AG04450 (cell line): Measurements from ENCODE around the gene ALDH1L2. TPM values are rescaled to one million over a fixed set of nuclear protein-coding genes. Genes with fewer than 3 reads are reported as not detected.

ENCODE experiments used
- CTCF ChIA-PET: fragments of 300-600, 350-600 bp; formaldehyde crosslinking; extraction: SDS; loops from one replicate; lab custom pipeline; 2022; ENCODE audit warnings: antibody characterized with exemption, inconsistent platforms; lab: Charles Lee
- POLR2A ChIA-PET: fragments of 350-600 bp; formaldehyde crosslinking; extraction: SDS; loops from one replicate; lab custom pipeline; 2021; ENCODE audit warnings: antibody characterized with exemption, inconsistent platforms; lab: Yijun Ruan, JAX
- DNase-seq: peaks from one replicate; pipeline ENCODE4 v3.0.0-alpha.2; 2011; ENCODE audit warnings: low read depth, low spot score
- H3K27ac ChIP-seq: one replicate; pipeline ENCODE4 v1.5.1; 2012; ENCODE audit warnings: low read depth, low read length, control low read depth
- H3K27me3 ChIP-seq: one replicate; pipeline ENCODE4 v1.6.0; 2012; ENCODE audit warnings: low read length; ENCODE audit not compliant: control insufficient read depth, insufficient read depth
- H3K4me3 ChIP-seq: 2 replicates; pipeline ENCODE4 v1.5.1; 2011; ENCODE audit warnings: mild to moderate bottlenecking, low read depth, low read length, control low read depth
- H3K9me3 ChIP-seq: 2 replicates; pipeline ENCODE4 v1.5.1; 2012; ENCODE audit warnings: low read length; ENCODE audit not compliant: control insufficient read depth, insufficient read depth
- polyA plus RNA-seq: library from polyadenylated mRNA; depleted of rRNA; stranded (reverse); fragments of >200 nt; gene quantifications from 2 replicates; pipeline ENCODE4 v1.2.3, GENCODE V29; 2011; rRNA removed
- TF ChIP-seq, protein P1 (sequence below): IDR thresholded peaks from 2 replicates; pipeline ENCODE4 v1.5.1; 2011; ENCODE audit warnings: low read depth, low read length, control low read depth, inconsistent platforms

The ALDH1L2 gene
- polyA plus RNA-seq, 1 experiment, result 116 TPM

DNA sequence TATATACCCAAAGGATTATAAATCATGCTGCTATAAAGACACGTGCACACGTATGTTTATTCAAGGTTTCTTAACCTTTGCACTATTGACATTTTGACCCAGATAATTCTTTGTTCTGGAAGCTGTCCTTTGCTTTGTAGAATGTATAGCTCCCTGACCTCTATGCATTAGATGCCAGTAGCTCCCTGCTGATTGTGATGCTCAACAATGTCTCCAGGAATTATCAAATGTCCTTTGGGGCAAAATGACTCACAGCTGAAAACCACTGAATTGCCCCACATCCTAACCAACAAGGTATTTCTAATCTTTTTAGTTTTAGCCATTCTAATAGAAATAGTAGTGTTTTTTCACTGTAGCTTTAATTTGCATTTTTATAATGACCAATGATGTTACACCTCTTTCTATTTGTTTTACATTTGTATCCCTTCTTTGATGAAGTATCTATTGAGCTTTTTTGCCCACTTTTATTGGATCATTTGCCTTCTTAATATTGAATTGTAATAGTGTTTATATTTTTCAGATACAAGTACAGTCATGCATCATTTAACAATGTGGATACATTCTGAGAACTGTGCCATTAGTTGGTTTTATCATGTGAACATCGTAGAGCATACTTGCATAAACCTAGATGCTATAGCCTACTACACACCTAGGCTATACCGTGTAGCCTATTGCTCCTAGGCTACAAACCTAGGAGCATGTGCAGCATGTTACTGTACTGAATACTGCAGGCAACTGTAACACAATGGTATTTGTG lies 108.5 kb downstream of the ALDH1L2 start:
- POLR2A ChIA-PET, result no interaction called here
- CTCF ChIA-PET, result no interaction called here
- Histone ChIP-seq H3K27ac (no peak overlapping the region), H3K9me3 (no peaks in the 10 kb centered on the region; the same call in 1 of the 2 replicates), H3K27me3 (no peaks in the 10 kb centered on the region), H3K4me3 (no peak overlapping the region)
- no peak for DNase-seq
- TF ChIP-seq, protein P1, sequence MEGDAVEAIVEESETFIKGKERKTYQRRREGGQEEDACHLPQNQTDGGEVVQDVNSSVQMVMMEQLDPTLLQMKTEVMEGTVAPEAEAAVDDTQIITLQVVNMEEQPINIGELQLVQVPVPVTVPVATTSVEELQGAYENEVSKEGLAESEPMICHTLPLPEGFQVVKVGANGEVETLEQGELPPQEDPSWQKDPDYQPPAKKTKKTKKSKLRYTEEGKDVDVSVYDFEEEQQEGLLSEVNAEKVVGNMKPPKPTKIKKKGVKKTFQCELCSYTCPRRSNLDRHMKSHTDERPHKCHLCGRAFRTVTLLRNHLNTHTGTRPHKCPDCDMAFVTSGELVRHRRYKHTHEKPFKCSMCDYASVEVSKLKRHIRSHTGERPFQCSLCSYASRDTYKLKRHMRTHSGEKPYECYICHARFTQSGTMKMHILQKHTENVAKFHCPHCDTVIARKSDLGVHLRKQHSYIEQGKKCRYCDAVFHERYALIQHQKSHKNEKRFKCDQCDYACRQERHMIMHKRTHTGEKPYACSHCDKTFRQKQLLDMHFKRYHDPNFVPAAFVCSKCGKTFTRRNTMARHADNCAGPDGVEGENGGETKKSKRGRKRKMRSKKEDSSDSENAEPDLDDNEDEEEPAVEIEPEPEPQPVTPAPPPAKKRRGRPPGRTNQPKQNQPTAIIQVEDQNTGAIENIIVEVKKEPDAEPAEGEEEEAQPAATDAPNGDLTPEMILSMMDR, result no peak

DNA sequence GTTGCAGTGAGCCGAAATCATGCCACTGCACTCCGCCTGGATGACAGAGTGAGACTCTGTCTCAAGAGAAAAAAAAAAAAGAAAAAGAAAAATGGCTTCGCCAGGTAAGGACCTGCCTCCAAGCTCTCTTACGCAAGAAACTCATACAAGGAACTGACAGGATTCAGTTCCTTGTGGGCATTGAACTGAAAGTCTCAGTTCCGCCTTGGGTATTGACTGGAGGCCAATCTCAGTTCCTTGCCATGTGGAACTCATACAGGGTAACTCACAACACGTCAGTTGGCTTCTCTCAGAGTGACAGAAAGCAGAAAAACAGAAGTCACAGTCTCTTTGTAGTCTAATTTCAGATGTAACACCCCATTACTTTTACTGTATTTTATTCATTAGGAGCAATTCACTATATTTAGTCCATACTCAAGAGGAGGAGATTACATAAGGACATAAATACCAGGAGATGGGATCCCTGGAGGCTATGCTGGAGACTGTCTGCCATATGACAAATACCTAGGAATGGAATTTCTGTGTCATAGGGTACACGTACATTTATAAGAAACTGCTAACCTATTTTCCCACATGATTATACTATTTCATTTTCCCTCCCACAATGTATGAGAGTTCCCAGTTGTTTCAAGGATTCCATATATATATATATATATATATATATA lies 109.5 kb downstream of the ALDH1L2 start:
- Histone ChIP-seq H3K27me3 (no peaks in the 10 kb centered on the region), H3K9me3 (no peaks in the 10 kb centered on the region; the same call in 1 of the 2 replicates), H3K27ac (no peak overlapping the region), H3K4me3 (no peak overlapping the region)
- TF ChIP-seq, protein P1, result no peak
- DNase-seq, result no peak
- ChIA-PET CTCF (no interaction called here), POLR2A (no interaction called here)

GRCh38 chr12:104973250-104973649 lies 111.0 kb downstream of the ALDH1L2 start:
- TF ChIP-seq, protein P1, result no peak
- CTCF ChIA-PET, result no interaction called here
- no peaks in the 10 kb centered on the region; the same call in 1 of the 2 replicates for H3K9me3 ChIP-seq
- no peaks in the 10 kb centered on the region for H3K27me3 ChIP-seq
- POLR2A ChIA-PET, result no interaction called here
- no peak overlapping the region for H3K27ac ChIP-seq
- H3K4me3 ChIP-seq, result no peak overlapping the region
- no peak for DNase-seq

DNA sequence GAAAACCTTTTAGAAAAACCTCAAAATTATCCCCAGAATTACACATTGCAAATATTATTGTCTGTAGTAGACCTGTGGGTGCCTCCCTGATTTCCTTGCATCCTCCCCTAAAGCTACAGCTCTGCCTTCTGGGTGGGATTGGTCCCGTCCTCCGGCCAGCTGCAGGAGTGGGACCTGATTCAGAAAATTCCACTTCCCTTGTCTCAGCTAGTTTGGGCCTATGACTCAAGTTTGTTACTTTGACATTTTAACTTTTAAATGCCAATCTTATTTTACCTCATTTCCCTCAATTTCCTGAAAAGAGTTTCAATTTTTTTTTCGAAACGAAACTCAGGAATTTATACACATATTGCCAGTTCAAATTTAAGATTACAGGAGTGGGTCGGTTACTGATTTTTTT lies 113.0 kb downstream of the ALDH1L2 start:
- H3K9me3 ChIP-seq, result no peaks in the 10 kb centered on the region
- ChIA-PET POLR2A (no interaction called here), CTCF (interaction anchor here (1.8 kb wide), 1 partner anchor 590 kb away, joined by 6 read pairs; no protein-coding TSS in a partner anchor)
- no peak overlapping the region for H3K4me3 ChIP-seq
- no peak overlapping the region for H3K27ac ChIP-seq
- H3K27me3 ChIP-seq, result no peaks in the 10 kb centered on the region
- DNase-seq, result no peak
- TF ChIP-seq, protein P1, result no peak

Other genes with a start within 250 kb of the ALDH1L2 start
- gene SLC41A2, start 126.2 kb downstream of the ALDH1L2 start, polyA plus RNA-seq, result 2.7 and 3.6 TPM in 2 replicates
- 8.0 and 9.5 TPM in 2 replicates for gene NOPCHAP1, start 98.1 kb downstream of the ALDH1L2 start, polyA plus RNA-seq
- 33.8 and 59.4 TPM in 2 replicates for gene WASHC4, start 23.3 kb upstream of the ALDH1L2 start, polyA plus RNA-seq
- 37.8 and 50.1 TPM in 2 replicates for gene APPL2, start 151.7 kb upstream of the ALDH1L2 start, polyA plus RNA-seq
- gene C12orf75, start 246.2 kb upstream of the ALDH1L2 start, polyA plus RNA-seq, result 252 and 350 TPM in 2 replicates